HEK293 (cell line): Measurements from ENCODE around the gene SHISA9.

Experiments
- CTCF ChIA-PET: fragments of 350-600 bp; formaldehyde crosslinking; extraction: SDS; loops from one replicate; lab custom pipeline; 2021; ENCODE audit warnings: antibody characterized with exemption; lab: Yijun Ruan, JAX
- POLR2A ChIA-PET: fragments of 300-600 bp; formaldehyde crosslinking; extraction: SDS; loops from one replicate; lab custom pipeline; 2020; ENCODE audit warnings: antibody characterized with exemption, inconsistent platforms; lab: Yijun Ruan, JAX
- H3K27ac ChIP-seq: fragments of 200-500 bp; sonication (Bioruptor generic); 2 replicates; pipeline ENCODE4 v1.5.1; 2014; ENCODE audit warnings: low read depth, low read length, control low read depth, inconsistent platforms; ENCODE audit errors: extremely low read depth
- H3K36me3 ChIP-seq, 2 experiments: fragments of 200-500 bp in 1 of 2; sonication (Bioruptor generic) in 1 of 2; 1 replicate in 1 of 2; 2 replicates in 1 of 2; pipeline ENCODE4 v1.5.1; 2014 to 2017; ENCODE audit warnings: inconsistent platforms in 2 of 2, low read length in 2 of 2; ENCODE audit not compliant: control insufficient read depth in 2 of 2, insufficient read depth in 1 of 2
- H3K4me1 ChIP-seq: fragments of 200-500 bp; sonication (Bioruptor generic); 2 replicates; pipeline ENCODE4 v1.5.1; 2014; ENCODE audit warnings: mild to moderate bottlenecking, low read length, inconsistent platforms; ENCODE audit not compliant: control insufficient read depth, insufficient read depth
- H3K4me3 ChIP-seq: 2 replicates; pipeline ENCODE4 v1.5.1; 2011; ENCODE audit warnings: low read depth, mild to moderate bottlenecking, control low read depth, low read length, moderate library complexity
- H3K9me3 ChIP-seq: fragments of 200-500 bp; sonication (Bioruptor generic); 2 replicates; pipeline ENCODE4 v1.5.1; 2014; ENCODE audit warnings: low read depth, low read length, inconsistent platforms; ENCODE audit not compliant: control insufficient read depth, insufficient read depth
- GLIS2 ChIP-seq: fragments of 450-650 bp; formaldehyde crosslinking; IDR thresholded peaks from 2 replicates; pipeline ENCODE4 v1.5.1; 2016; ENCODE audit warnings: missing biosample characterization, missing genetic modification characterization
- KLF8 ChIP-seq: fragments of 450-650 bp; formaldehyde crosslinking; IDR thresholded peaks from 2 replicates; pipeline ENCODE4 v1.5.1; 2016; ENCODE audit warnings: missing biosample characterization, missing genetic modification characterization
- RBAK ChIP-seq: fragments of 450-650 bp; formaldehyde crosslinking; IDR thresholded peaks from 2 replicates; pipeline ENCODE4 v1.5.1; 2016; ENCODE audit warnings: missing biosample characterization, missing genetic modification characterization
- SETDB1 ChIP-seq: IDR thresholded peaks from one replicate; pipeline ENCODE4 v1.6.1; 2017; ENCODE audit warnings: mild to moderate bottlenecking, low read length, moderate library complexity, mixed read lengths; ENCODE audit not compliant: insufficient read length
- SP7 ChIP-seq: fragments of 450-650 bp; formaldehyde crosslinking; IDR thresholded peaks from 2 replicates; pipeline ENCODE4 v1.5.1; 2016; ENCODE audit warnings: missing biosample characterization, missing genetic modification characterization
- ZFP3 ChIP-seq: fragments of 450-650 bp; formaldehyde crosslinking; IDR thresholded peaks from 2 replicates; pipeline ENCODE4 v1.5.1; 2016; ENCODE audit warnings: low read depth, missing biosample characterization, missing genetic modification characterization
- ZNF121 ChIP-seq: fragments of 450-650 bp; formaldehyde crosslinking; IDR thresholded peaks from 2 replicates; pipeline ENCODE4 v1.5.1; 2016; ENCODE audit warnings: missing biosample characterization, missing genetic modification characterization
- ZNF140 ChIP-seq: fragments of 450-650 bp; formaldehyde crosslinking; IDR thresholded peaks from 2 replicates; pipeline ENCODE4 v1.5.1; 2016; ENCODE audit warnings: missing biosample characterization, missing genetic modification characterization
- ZNF2 ChIP-seq: fragments of 450-650 bp; formaldehyde crosslinking; IDR thresholded peaks from 2 replicates; pipeline ENCODE4 v1.5.1; 2016; ENCODE audit warnings: missing biosample characterization, missing genetic modification characterization
- ZNF223 ChIP-seq: fragments of 450-650 bp; formaldehyde crosslinking; IDR thresholded peaks from 2 replicates; pipeline ENCODE4 v1.5.1; 2016; ENCODE audit warnings: missing biosample characterization, missing genetic modification characterization
- ZNF239 ChIP-seq: fragments of 450-650 bp; formaldehyde crosslinking; IDR thresholded peaks from 2 replicates; pipeline ENCODE4 v1.5.1; 2016; ENCODE audit warnings: missing biosample characterization, missing genetic modification characterization
- ZNF266 ChIP-seq: fragments of 450-650 bp; formaldehyde crosslinking; IDR thresholded peaks from 2 replicates; pipeline ENCODE4 v1.5.1; 2016; ENCODE audit warnings: missing biosample characterization, missing genetic modification characterization, low read depth
- ZNF354C ChIP-seq: fragments of 450-650 bp; formaldehyde crosslinking; IDR thresholded peaks from 2 replicates; pipeline ENCODE4 v1.5.1; 2016; ENCODE audit warnings: missing biosample characterization, missing genetic modification characterization, low read depth, borderline replicate concordance
- ZNF37A ChIP-seq: fragments of 450-650 bp; IDR thresholded peaks from 2 replicates; pipeline ENCODE4 v1.5.1; 2018; ENCODE audit warnings: missing biosample characterization, missing genetic modification characterization
- ZNF416 ChIP-seq: fragments of 450-650 bp; formaldehyde crosslinking; IDR thresholded peaks from 2 replicates; pipeline ENCODE4 v1.5.1; 2016; ENCODE audit warnings: missing biosample characterization, missing genetic modification characterization
- ZNF530 ChIP-seq: fragments of 450-650 bp; formaldehyde crosslinking; IDR thresholded peaks from 2 replicates; pipeline ENCODE4 v1.5.1; 2016; ENCODE audit warnings: low read depth, missing biosample characterization, missing genetic modification characterization
- ZNF555 ChIP-seq: fragments of 450-650 bp; formaldehyde crosslinking; conservative IDR thresholded peaks from 2 replicates; pipeline ENCODE4 v1.5.1; 2017; ENCODE audit warnings: missing biosample characterization, mild to moderate bottlenecking, missing genetic modification characterization, inconsistent platforms
- ZNF785 ChIP-seq: fragments of 450-650 bp; formaldehyde crosslinking; IDR thresholded peaks from 2 replicates; pipeline ENCODE4 v1.5.1; 2016; ENCODE audit warnings: missing biosample characterization, missing genetic modification characterization
- ZSCAN16 ChIP-seq: fragments of 450-650 bp; formaldehyde crosslinking; IDR thresholded peaks from 2 replicates; pipeline ENCODE4 v1.5.1; 2016; ENCODE audit warnings: missing biosample characterization, missing genetic modification characterization
- ZSCAN30 ChIP-seq: fragments of 450-650 bp; IDR thresholded peaks from 2 replicates; pipeline ENCODE4 v1.5.1; 2018; ENCODE audit warnings: missing biosample characterization, mild to moderate bottlenecking, missing genetic modification characterization, moderate library complexity
- TF ChIP-seq, protein P1 (sequence below): fragments of 450-650 bp; formaldehyde crosslinking; IDR thresholded peaks from 2 replicates; pipeline ENCODE4 v1.5.1; 2017; ENCODE audit warnings: missing biosample characterization, missing genetic modification characterization
- TF ChIP-seq, protein P2 (sequence below): fragments of 450-650 bp; formaldehyde crosslinking; IDR thresholded peaks from 2 replicates; pipeline ENCODE4 v1.5.1; 2016; ENCODE audit warnings: missing biosample characterization, missing genetic modification characterization
- TF ChIP-seq, protein P3 (sequence below): fragments of 450-650 bp; formaldehyde crosslinking; IDR thresholded peaks from 2 replicates; pipeline ENCODE4 v1.5.1; 2016; ENCODE audit warnings: missing biosample characterization, missing genetic modification characterization
- TF ChIP-seq, protein P4 (sequence below): fragments of 450-650 bp; formaldehyde crosslinking; IDR thresholded peaks from 2 replicates; pipeline ENCODE4 v1.5.1; 2016; ENCODE audit warnings: missing biosample characterization, missing genetic modification characterization

Gene SHISA9

DNA sequence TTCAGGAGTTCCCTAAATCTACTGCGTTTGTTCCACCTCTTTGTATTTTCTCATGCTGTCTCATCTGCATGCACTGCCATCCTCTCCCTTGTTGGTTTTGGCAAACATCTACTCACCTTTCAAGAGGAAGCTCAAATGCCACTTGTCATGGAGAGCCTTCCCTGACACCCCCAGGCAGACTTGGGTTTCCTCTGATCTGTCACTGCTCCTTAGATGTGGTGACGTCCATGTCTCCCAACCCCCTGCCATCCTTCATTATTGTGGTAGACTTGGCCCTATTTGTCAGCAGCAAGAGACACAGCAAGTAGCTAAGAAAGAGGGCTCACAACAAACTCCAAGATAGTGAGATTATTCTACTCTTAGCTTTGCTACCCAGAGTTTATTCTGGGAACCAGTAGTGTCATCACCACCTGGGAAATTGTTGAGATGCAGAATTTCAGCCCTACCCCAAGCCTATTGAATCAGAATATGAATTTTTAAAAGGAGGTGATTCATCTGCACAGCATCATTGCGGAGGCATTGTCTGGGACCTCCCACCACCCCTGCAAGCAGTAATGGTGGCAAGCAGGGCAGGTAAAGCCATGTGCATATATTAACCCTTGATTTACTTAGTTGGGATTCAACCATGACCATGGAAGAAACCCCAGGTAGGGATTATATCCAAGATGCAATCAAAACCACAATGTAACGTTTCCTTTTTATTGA lies 248.9 kb downstream of the SHISA9 start:
- H3K27ac ChIP-seq: no peak overlapping the region
- no peaks in the 10 kb centered on the region for H3K9me3 ChIP-seq
- ChIA-PET POLR2A (no interaction called here), CTCF (no interaction called here)
- H3K36me3 ChIP-seq: no peaks in the 10 kb centered on the region
- no peak overlapping the region for H3K4me3 ChIP-seq
- no peaks in the 10 kb centered on the region for H3K4me1 ChIP-seq
- no peak for TF ChIP-seq ZNF354C (tag by site-specific recombination)
- no peak for TF ChIP-seq GLIS2
- TF ChIP-seq, protein P1, sequence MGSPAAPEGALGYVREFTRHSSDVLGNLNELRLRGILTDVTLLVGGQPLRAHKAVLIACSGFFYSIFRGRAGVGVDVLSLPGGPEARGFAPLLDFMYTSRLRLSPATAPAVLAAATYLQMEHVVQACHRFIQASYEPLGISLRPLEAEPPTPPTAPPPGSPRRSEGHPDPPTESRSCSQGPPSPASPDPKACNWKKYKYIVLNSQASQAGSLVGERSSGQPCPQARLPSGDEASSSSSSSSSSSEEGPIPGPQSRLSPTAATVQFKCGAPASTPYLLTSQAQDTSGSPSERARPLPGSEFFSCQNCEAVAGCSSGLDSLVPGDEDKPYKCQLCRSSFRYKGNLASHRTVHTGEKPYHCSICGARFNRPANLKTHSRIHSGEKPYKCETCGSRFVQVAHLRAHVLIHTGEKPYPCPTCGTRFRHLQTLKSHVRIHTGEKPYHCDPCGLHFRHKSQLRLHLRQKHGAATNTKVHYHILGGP (tag by site-specific recombination): no peak
- no peak for TF ChIP-seq ZNF239
- no peak for TF ChIP-seq ZNF416 (tag by site-specific recombination)
- TF ChIP-seq, protein P2, sequence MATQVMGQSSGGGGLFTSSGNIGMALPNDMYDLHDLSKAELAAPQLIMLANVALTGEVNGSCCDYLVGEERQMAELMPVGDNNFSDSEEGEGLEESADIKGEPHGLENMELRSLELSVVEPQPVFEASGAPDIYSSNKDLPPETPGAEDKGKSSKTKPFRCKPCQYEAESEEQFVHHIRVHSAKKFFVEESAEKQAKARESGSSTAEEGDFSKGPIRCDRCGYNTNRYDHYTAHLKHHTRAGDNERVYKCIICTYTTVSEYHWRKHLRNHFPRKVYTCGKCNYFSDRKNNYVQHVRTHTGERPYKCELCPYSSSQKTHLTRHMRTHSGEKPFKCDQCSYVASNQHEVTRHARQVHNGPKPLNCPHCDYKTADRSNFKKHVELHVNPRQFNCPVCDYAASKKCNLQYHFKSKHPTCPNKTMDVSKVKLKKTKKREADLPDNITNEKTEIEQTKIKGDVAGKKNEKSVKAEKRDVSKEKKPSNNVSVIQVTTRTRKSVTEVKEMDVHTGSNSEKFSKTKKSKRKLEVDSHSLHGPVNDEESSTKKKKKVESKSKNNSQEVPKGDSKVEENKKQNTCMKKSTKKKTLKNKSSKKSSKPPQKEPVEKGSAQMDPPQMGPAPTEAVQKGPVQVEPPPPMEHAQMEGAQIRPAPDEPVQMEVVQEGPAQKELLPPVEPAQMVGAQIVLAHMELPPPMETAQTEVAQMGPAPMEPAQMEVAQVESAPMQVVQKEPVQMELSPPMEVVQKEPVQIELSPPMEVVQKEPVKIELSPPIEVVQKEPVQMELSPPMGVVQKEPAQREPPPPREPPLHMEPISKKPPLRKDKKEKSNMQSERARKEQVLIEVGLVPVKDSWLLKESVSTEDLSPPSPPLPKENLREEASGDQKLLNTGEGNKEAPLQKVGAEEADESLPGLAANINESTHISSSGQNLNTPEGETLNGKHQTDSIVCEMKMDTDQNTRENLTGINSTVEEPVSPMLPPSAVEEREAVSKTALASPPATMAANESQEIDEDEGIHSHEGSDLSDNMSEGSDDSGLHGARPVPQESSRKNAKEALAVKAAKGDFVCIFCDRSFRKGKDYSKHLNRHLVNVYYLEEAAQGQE (tag by site-specific recombination): no peak

DNA sequence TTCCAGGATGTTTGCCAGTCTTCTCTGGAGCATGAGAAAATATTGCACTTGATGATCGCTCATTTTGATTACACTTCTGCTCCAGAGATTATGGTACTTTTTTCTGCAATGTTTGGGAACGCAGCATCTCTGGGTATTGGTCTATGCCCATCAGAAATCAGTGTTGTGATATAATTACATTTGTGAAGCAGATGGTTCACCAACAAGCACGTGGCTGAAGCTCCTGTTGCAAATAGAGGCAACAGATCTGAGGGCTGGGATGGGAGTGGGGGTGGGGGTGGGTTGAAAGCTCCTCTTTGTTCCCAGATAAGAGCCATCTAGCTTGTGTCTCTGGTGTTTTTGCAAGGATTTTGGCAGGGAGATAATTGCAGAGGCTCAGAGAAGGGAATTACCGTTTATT lies 252.3 kb downstream of the SHISA9 start:
- ChIA-PET CTCF (no interaction called here), POLR2A (no interaction called here)
- H3K36me3 ChIP-seq: no peaks in the 10 kb centered on the region
- no peak for TF ChIP-seq ZSCAN30 (tag by site-specific recombination)
- TF ChIP-seq SETDB1: no peak
- TF ChIP-seq ZNF785 (tag by site-specific recombination): no peak
- TF ChIP-seq ZNF555 (tag by site-specific recombination): no peak
- TF ChIP-seq KLF8 (tag by site-specific recombination): no peak
- TF ChIP-seq ZNF140 (tag by site-specific recombination): no peak
- TF ChIP-seq, protein P3, sequence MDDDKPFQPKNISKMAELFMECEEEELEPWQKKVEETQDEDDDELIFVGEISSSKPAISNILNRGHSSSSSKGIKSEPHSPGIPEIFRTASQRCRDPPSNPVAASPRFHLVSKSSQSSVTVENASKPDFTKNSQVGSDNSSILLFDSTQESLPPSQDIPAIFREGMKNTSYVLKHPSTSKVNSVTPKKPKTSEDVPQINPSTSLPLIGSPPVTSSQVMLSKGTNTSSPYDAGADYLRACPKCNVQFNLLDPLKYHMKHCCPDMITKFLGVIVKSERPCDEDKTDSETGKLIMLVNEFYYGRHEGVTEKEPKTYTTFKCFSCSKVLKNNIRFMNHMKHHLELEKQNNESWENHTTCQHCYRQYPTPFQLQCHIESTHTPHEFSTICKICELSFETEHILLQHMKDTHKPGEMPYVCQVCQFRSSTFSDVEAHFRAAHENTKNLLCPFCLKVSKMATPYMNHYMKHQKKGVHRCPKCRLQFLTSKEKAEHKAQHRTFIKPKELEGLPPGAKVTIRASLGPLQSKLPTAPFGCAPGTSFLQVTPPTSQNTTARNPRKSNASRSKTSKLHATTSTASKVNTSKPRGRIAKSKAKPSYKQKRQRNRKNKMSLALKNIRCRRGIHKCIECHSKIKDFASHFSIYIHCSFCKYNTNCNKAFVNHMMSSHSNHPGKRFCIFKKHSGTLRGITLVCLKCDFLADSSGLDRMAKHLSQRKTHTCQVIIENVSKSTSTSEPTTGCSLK: no peak
- no peak for TF ChIP-seq ZSCAN16 (tag by site-specific recombination)
- H3K9me3 ChIP-seq: no peaks in the 10 kb centered on the region
- H3K4me3 ChIP-seq: no peak overlapping the region
- H3K4me1 ChIP-seq: no peaks in the 10 kb centered on the region
- no peak overlapping the region for H3K27ac ChIP-seq

DNA sequence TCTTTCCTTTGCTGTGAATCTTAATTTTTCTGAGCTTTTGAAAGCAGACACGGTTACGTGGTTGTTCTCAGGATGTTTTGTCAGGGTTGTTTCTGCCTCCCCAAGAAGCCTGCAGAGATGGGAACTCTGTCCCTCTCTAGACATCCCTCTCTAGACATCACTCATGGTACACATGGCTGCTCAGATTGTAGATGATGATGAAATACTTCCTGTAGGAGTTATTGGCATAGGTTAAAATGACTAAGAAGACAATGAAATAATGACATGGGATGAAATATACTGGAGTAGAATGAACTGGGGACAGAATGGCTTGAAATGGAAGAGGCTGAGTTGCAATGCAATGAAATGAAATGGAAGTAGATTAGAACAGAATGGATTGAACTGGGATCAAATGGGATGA lies 253.4 kb downstream of the SHISA9 start:
- H3K9me3 ChIP-seq: no peaks in the 10 kb centered on the region
- no peak overlapping the region for H3K27ac ChIP-seq
- ChIA-PET POLR2A (no interaction called here), CTCF (no interaction called here)
- H3K4me1 ChIP-seq: no peaks in the 10 kb centered on the region
- no peak overlapping the region for H3K4me3 ChIP-seq
- H3K36me3 ChIP-seq: no peaks in the 10 kb centered on the region
- no peak for TF ChIP-seq ZNF223 (tag by site-specific recombination)
- no peak for TF ChIP-seq ZNF37A (tag by site-specific recombination)
- TF ChIP-seq ZNF530 (tag by site-specific recombination): no peak
- no peak for TF ChIP-seq ZNF239
- no peak for TF ChIP-seq ZNF2 (tag by site-specific recombination)
- TF ChIP-seq ZNF416 (tag by site-specific recombination): no peak
- TF ChIP-seq, protein P4, sequence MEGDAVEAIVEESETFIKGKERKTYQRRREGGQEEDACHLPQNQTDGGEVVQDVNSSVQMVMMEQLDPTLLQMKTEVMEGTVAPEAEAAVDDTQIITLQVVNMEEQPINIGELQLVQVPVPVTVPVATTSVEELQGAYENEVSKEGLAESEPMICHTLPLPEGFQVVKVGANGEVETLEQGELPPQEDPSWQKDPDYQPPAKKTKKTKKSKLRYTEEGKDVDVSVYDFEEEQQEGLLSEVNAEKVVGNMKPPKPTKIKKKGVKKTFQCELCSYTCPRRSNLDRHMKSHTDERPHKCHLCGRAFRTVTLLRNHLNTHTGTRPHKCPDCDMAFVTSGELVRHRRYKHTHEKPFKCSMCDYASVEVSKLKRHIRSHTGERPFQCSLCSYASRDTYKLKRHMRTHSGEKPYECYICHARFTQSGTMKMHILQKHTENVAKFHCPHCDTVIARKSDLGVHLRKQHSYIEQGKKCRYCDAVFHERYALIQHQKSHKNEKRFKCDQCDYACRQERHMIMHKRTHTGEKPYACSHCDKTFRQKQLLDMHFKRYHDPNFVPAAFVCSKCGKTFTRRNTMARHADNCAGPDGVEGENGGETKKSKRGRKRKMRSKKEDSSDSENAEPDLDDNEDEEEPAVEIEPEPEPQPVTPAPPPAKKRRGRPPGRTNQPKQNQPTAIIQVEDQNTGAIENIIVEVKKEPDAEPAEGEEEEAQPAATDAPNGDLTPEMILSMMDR: no peak
- no peak for TF ChIP-seq RBAK (tag by site-specific recombination)
- no peak for TF ChIP-seq ZFP3 (tag by site-specific recombination)
- no peak for TF ChIP-seq SP7
- TF ChIP-seq ZNF121 (tag by site-specific recombination): no peak
- TF ChIP-seq ZNF266 (tag by site-specific recombination): no peak
